ENCODE measurements around the gene LRRC9. TPM values are rescaled to one million over a fixed set of nuclear protein-coding genes. Genes with fewer than 3 reads are reported as not detected.
"Not testable (repeated sequence)": the region's sequence is repeated elsewhere in the genome, so short reads cannot be mapped to it uniquely, and the experiment has no call there.

Gene LRRC9
- total and polyA plus RNA-seq, 11 donors = 0.01 to 0.66 (median 0.48) TPM; not detected in 7

GRCh38 chr14:59944909-59945308 lies 25.0 kb downstream of the LRRC9 start:
- Histone ChIP-seq H3K27me3 (no peaks in the 10 kb centered on the region), H3K36me3 (no peaks in the 10 kb centered on the region), H3K4me1 (no peaks in the 10 kb centered on the region), H3K27ac (no peak overlapping the region), H3K4me3 (no peak overlapping the region), H3K9me3 (peaks cover 0 to 6% (median 0%) of the 10 kb centered on the region in 12 donors)
- DNase-seq = no peak
- TF ChIP-seq CTCF (IDR thresholded peaks at IDR 0.05) (no peak), POLR2A (IDR thresholded peaks at IDR 0.05) (no peak)
- intact Hi-C loops (cut with DNase I) = no loop called here
- no peak for ATAC-seq

GRCh38 chr14:59952141-59952540 lies 32.2 kb downstream of the LRRC9 start:
- DNase-seq; H3K4me3 ChIP-seq; H3K27me3 ChIP-seq; ATAC-seq; H3K27ac ChIP-seq; H3K4me1 ChIP-seq; H3K36me3 ChIP-seq; intact Hi-C loops (cut with DNase I): not testable (repeated sequence)
- H3K9me3 ChIP-seq = peaks cover 0 to 38% (median 3%) of the 10 kb centered on the region in 12 donors
- WGBS, 4 donors = 81 to 96% (median 88%) methylated on average over 19 to 23 of the region's 30 CpGs

- H3K27ac ChIP-seq; ATAC-seq; H3K4me1 ChIP-seq; H3K36me3 ChIP-seq; H3K4me3 ChIP-seq; intact Hi-C loops (cut with DNase I): not testable (repeated sequence)
- peak in 1 of 5 donors; percentile 19 for DNase-seq
- peaks cover 0 to 11% (median 0%) of the 10 kb centered on the region in 9 donors for H3K27me3 ChIP-seq
- WGBS, 4 donors = 63 to 80% (median 72%) methylated on average over 2 to 4 of the region's 4 CpGs
- H3K9me3 ChIP-seq = peaks cover 0 to 36% (median 3%) of the 10 kb centered on the region in 12 donors
These were observed 37.9 kb downstream of the LRRC9 start for GRCh38 chr14:59957890-59958289.

GRCh38 chr14:59959668-59960067 lies 39.7 kb downstream of the LRRC9 start:
- intact Hi-C loops (cut with DNase I) = loop anchor here in 9 of 10 donors (5.0 to 10.0 kb wide), 5 partner anchors 95 to 605 kb away; partner anchors contain the start of gene DHRS7 (in 1 of the 9)
- WGBS, 4 donors = 75 to 83% (median 79%) methylated on average over 3 of the region's 3 CpGs
- no peaks in the 10 kb centered on the region for H3K36me3 ChIP-seq

GRCh38 chr14:59961518-59962062 lies 41.6 kb downstream of the LRRC9 start:
- intact Hi-C loops (cut with DNase I) = loop anchor here in 9 of 10 donors (5.0 to 10.0 kb wide), 5 partner anchors 93 to 603 kb away; partner anchors contain the start of gene DHRS7 (in 1 of the 9)
- Histone ChIP-seq H3K27me3 (peaks cover 0 to 11% (median 0%) of the 10 kb centered on the region in 9 donors), H3K4me3 (no peak overlapping the region), H3K9me3 (peaks cover 0 to 7% (median 0%) of the 10 kb centered on the region in 12 donors), H3K36me3 (no peaks in the 10 kb centered on the region), H3K27ac (no peak overlapping the region), H3K4me1 (peaks cover 0 to 4% (median 0%) of the 10 kb centered on the region in 12 donors)
- DNase-seq (no peak), ATAC-seq (no peak)
- 85 to 95% (median 89%) methylated on average over 1 of the region's 1 CpG for WGBS, 4 donors
- TF ChIP-seq POLR2A (IDR thresholded peaks at IDR 0.05) (no peak), CTCF (IDR thresholded peaks at IDR 0.05) (no peak)

More at GRCh38 chr14:59959668-59960067, 39.7 kb downstream of the LRRC9 start:
- peaks cover 0 to under 1% (median 0%) of the 10 kb centered on the region in 12 donors for H3K4me1 ChIP-seq
- DNase-seq (no peak), ATAC-seq (no peak)
- no peak overlapping the region for H3K4me3 ChIP-seq
- peaks cover 0 to 11% (median 0%) of the 10 kb centered on the region in 9 donors for H3K27me3 ChIP-seq
- H3K9me3 ChIP-seq = peaks cover 0 to 24% (median 0%) of the 10 kb centered on the region in 12 donors
- no peak overlapping the region for H3K27ac ChIP-seq
- TF ChIP-seq POLR2A (IDR thresholded peaks at IDR 0.05) (no peak), CTCF (IDR thresholded peaks at IDR 0.05) (no peak)

All from heart left ventricle (tissue), 16 donors.